ENCODE measurements around the gene RABAC1.

GRCh38 chr19:41941410-41942202, 17.5 kb downstream of the RABAC1 start:
- TF ChIP-seq CTCF (IDR thresholded peaks at IDR 0.05) = no peak
- TF ChIP-seq EP300 (IDR thresholded peaks at IDR 0.05) = no peak
- no peak for TF ChIP-seq POLR2A (IDR thresholded peaks at IDR 0.05)

All from tibial nerve (tissue), 4 donors.